ENCODE results near the gene SHOC2.

Gene SHOC2

GRCh38 chr10:110919349-110919931 lies at the start of gene SHOC2:
Gene SHOC2 (plus strand): TSS chr10:110919604. CDS start chr10:110964359, 44,755 bp downstream.
- DNase-seq = peak; percentile 100

GRCh38 chr10:110870823-110871297 lies 48.5 kb upstream of the SHOC2 start:
- no peak for DNase-seq

- DNase-seq = peak; percentile 100
Observed at GRCh38 chr10:110871298-110872084, 47.9 kb upstream of the SHOC2 start, which contains the start of gene PDCD4. Gene PDCD4 (plus strand): TSS chr10:110871928. CDS start chr10:110876028, 4,100 bp downstream.

- DNase-seq = peak; percentile 90
Observed at GRCh38 chr10:110872145-110872983, 47.0 kb upstream of the SHOC2 start.

GRCh38 chr10:110872984-110873923 lies 46.1 kb upstream of the SHOC2 start:
- no peak for DNase-seq

GRCh38 chr10:110873951-110874350 lies 45.5 kb upstream of the SHOC2 start:
- no peak for DNase-seq

- DNase-seq = no peak
Observed at GRCh38 chr10:110876000-110876399, 43.4 kb upstream of the SHOC2 start.

GRCh38 chr10:110876788-110877187 lies 42.6 kb upstream of the SHOC2 start:
- no peak for DNase-seq

- no peak for DNase-seq
Observed at GRCh38 chr10:110880012-110880411, 39.4 kb upstream of the SHOC2 start.

- no peak for DNase-seq
Observed at GRCh38 chr10:110881247-110881646, 38.2 kb upstream of the SHOC2 start.

GRCh38 chr10:110881905-110882304 lies 37.5 kb upstream of the SHOC2 start:
- DNase-seq = no peak

GRCh38 chr10:110883924-110884323 lies 35.5 kb upstream of the SHOC2 start:
- no peak for DNase-seq

- DNase-seq = no peak
Observed at GRCh38 chr10:110885932-110886674, 33.3 kb upstream of the SHOC2 start.

GRCh38 chr10:110887560-110887959 lies 31.8 kb upstream of the SHOC2 start:
- no peak for DNase-seq

GRCh38 chr10:110892602-110893288 lies 26.7 kb upstream of the SHOC2 start:
- DNase-seq = no peak

GRCh38 chr10:110893559-110894179 lies 25.7 kb upstream of the SHOC2 start:
- no peak for DNase-seq

GRCh38 chr10:110897184-110897583 lies 22.2 kb upstream of the SHOC2 start:
- no peak for DNase-seq

- no peak for DNase-seq
Observed at GRCh38 chr10:110898391-110898790, 21.0 kb upstream of the SHOC2 start.

- no peak for DNase-seq
Observed at GRCh38 chr10:110900983-110901382, 18.4 kb upstream of the SHOC2 start.
